K562 (cell line): ENCODE data around the gene HAP1. TPM values are rescaled to one million over a fixed set of nuclear protein-coding genes. Genes with fewer than 3 reads are reported as not detected.
A peak's percentile ranks its signal among the peaks of the same experiment; 100 is the strongest.

Experiments used
- ARID4B ChIP-seq: sonication (generic); formaldehyde crosslinking; IDR thresholded peaks from 2 replicates; pipeline ENCODE4 v1.8.0; 2022; ENCODE audit warnings: mild to moderate bottlenecking, missing genetic modification reagents
- C11orf30 ChIP-seq: fragments of 450-650 bp; IDR thresholded peaks from 2 replicates; pipeline ENCODE4 v1.6.1; 2016; ENCODE audit warnings: low read depth, mild to moderate bottlenecking
- CREB3 ChIP-seq: fragments of 450-650 bp; conservative IDR thresholded peaks from 2 replicates; pipeline ENCODE4 v1.6.1; 2016; ENCODE audit warnings: missing genetic modification characterization, low read depth, mild to moderate bottlenecking, missing compliant biosample characterization, moderate library complexity
- CXXC5 ChIP-seq: fragments of 250-450 bp; sonication (Bioruptor Pico); IDR thresholded peaks from 2 replicates; pipeline ENCODE4 v1.8.0; 2022; ENCODE audit warnings: inconsistent platforms, mild to moderate bottlenecking, moderate library complexity
- ELF2 ChIP-seq: fragments of 250-450 bp; sonication (Bioruptor Pico); IDR thresholded peaks from 2 replicates; pipeline ENCODE4 v1.5.0; 2021; ENCODE audit warnings: mild to moderate bottlenecking
- HINFP ChIP-seq: fragments of 450-650 bp; conservative IDR thresholded peaks from 2 replicates; pipeline ENCODE4 v1.6.1; 2016; ENCODE audit warnings: missing genetic modification characterization, low read depth, mild to moderate bottlenecking, control low read depth, missing compliant biosample characterization
- IFI16 ChIP-seq: fragments of 250-450 bp; sonication (Bioruptor Pico); IDR thresholded peaks from 2 replicates; pipeline ENCODE4 v2.1.2; 2022; ENCODE audit warnings: mild to moderate bottlenecking, inconsistent platforms
- KAT7 ChIP-seq: sonication (generic); formaldehyde crosslinking; IDR thresholded peaks from 2 replicates; pipeline ENCODE4 v1.8.0; 2022; ENCODE audit warnings: missing genetic modification reagents, mild to moderate bottlenecking, borderline replicate concordance
- NFE2 ChIP-seq: IDR thresholded peaks from 2 replicates; pipeline ENCODE4 v1.6.1; 2014; ENCODE audit warnings: antibody characterized with exemption, low read depth
- PCBP2 ChIP-seq: fragments of 200-400 bp; formaldehyde crosslinking; IDR thresholded peaks from 2 replicates; pipeline ENCODE4 v1.6.1; 2018; ENCODE audit warnings: low read length, low read depth, mild to moderate bottlenecking, moderate library complexity; ENCODE audit not compliant: poor library complexity, severe bottlenecking
- PHTF2 ChIP-seq: fragments of 250-450 bp; sonication (Bioruptor Pico); IDR thresholded peaks from 2 replicates; pipeline ENCODE4 v1.5.0; 2021; ENCODE audit warnings: mild to moderate bottlenecking
- RAD21 ChIP-seq, 2 experiments: fragments of 250-450 bp in 1 of 2; fragments of 450-650 bp in 1 of 2; sonication (Bioruptor Pico) in 1 of 2; formaldehyde crosslinking in 1 of 2; IDR thresholded peaks in 1 of 2; conservative IDR thresholded peaks in 1 of 2; 2 replicates each; pipeline versions ENCODE4 v1.4.0 to v1.8.0; 2020 to 2022; ENCODE audit warnings: mild to moderate bottlenecking in 2 of 2, moderate library complexity in 1 of 2
- SMARCE1 ChIP-seq: fragments of 450-650 bp; IDR thresholded peaks from 2 replicates; pipeline ENCODE4 v1.7.1; 2016; ENCODE audit warnings: mild to moderate bottlenecking
- STAT5B ChIP-seq: fragments of 250-450 bp; sonication (Bioruptor Pico); IDR thresholded peaks from 2 replicates; pipeline ENCODE4 v1.8.0; 2021; ENCODE audit warnings: mild to moderate bottlenecking, inconsistent platforms
- ZBTB34 ChIP-seq: fragments of 250-450 bp; sonication (Bioruptor Pico); IDR thresholded peaks from 2 replicates; pipeline ENCODE4 v1.8.0; 2021; ENCODE audit warnings: mild to moderate bottlenecking, moderate library complexity
- ZNF212 ChIP-seq: fragments of 450-650 bp; formaldehyde crosslinking; IDR thresholded peaks from 2 replicates; pipeline ENCODE4 v1.4.0; 2020; ENCODE audit warnings: mild to moderate bottlenecking
- polyA plus RNA-seq, 8 experiments: library from polyadenylated mRNA; depleted of rRNA in 4 of 8; stranded (reverse) in 5 of 8; unstranded in 3 of 8; fragments of >200 nt; fragmentation: Nextera tagmentation in 2 of 8; fragmentation: Illumina TruSeq in 1 of 8; extraction: Ambion mirVana in 2 of 8; extraction: Trizol in 1 of 8; gene quantifications; 2 replicates each; pipeline versions ENCODE4 v1.2.1 to v1.2.3, GENCODE V29; 2011 to 2014; ENCODE audit warnings: inconsistent platforms in 1 of 8, missing spikeins in 1 of 8
- total RNA-seq, 7 experiments: library from RNA; depleted of rRNA in 6 of 7; stranded (reverse); fragments of >200 nt in 6 of 7; fragmentation: Illumina TruSeq in 2 of 7; extraction: Trizol in 2 of 7; gene quantifications; 2 replicates each; pipeline versions ENCODE4 v1.2.1 to v1.2.3, GENCODE V29; 2011 to 2021; ENCODE audit warnings: low replicate concordance in 1 of 7

HAP1 gene
- total and polyA plus RNA-seq, 9 of the 15 experiments (the other 6 are each of a cell fraction or from before 2014, with no cell fraction given): under 0.01 to 0.09 (median 0.04) TPM; not detected in 6

- TF ChIP-seq HINFP (tag) (no peak), CREB3 (tag) (no peak), KAT7 (CRISPR knock-in tag) (peak; percentile 90; the same call in 1 of the 2 replicates), PCBP2 (peak; percentile 88), ZBTB34 (CRISPR knock-in tag) (no peak; the same call in 1 of the 2 replicates), RAD21 (CRISPR knock-in tag; conservative IDR thresholded peaks at IDR 0.05 in 1 of 2, IDR thresholded peaks at IDR 0.05 in 1 of 2) (no peak), STAT5B (CRISPR knock-in tag) (no peak), NFE2 (no peak), C11orf30 (no peak; the same call in 1 of the 2 replicates), ARID4B (CRISPR knock-in tag) (peak; percentile 89), CXXC5 (CRISPR knock-in tag) (peak; percentile 72), ELF2 (peak; percentile 83), PHTF2 (CRISPR knock-in tag) (peak; percentile 32; the same call in 1 of the 2 replicates), IFI16 (CRISPR knock-in tag) (no peak), ZNF212 (CRISPR knock-in tag) (peak; percentile 77; the same call in 1 of the 2 replicates), SMARCE1 (no peak)
Measured at GRCh38 chr17:41688641-41689496, 45.6 kb downstream of the HAP1 start, which contains the start of gene EIF1 (continued).
